ENCODE data around the gene COA8.

Gene COA8

DNA sequence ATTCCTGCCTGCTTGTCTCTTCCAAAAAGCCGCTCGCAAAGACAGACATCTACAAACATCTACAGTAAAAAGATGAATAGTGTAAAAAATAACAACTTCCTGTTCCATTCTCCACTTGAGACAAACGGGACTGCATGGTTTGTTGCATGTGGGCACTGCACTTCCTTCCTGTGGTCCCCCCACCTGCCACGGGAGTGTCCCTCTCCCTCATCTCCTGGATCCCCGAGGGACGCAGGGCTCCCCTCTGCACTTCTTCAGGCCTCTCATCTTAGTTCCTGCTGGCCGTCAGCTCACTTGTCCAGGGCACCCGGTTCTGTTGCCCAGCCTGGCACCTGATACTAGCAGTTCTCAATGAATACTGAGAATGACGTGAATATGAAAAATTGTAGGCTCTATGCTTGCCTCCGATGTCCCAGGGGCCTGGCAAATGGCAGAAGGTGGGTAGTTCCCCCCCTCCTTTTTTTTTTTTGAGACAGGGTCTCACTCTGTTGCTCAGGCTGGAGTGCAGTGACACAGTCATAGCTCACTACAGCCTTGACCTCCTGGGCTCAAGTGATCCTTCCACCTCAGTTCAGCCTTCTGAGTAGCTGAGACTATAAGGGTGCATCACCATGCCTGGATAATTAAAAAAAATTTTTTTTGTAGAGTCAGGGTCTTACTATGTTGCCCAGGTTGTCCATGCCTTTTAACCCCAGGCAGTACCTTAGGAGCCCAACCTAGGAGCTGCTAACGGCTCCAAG, 62.8 kb downstream of the COA8 start:
- DNase-seq (ENCODE audit: low read depth), result no peak

DNA sequence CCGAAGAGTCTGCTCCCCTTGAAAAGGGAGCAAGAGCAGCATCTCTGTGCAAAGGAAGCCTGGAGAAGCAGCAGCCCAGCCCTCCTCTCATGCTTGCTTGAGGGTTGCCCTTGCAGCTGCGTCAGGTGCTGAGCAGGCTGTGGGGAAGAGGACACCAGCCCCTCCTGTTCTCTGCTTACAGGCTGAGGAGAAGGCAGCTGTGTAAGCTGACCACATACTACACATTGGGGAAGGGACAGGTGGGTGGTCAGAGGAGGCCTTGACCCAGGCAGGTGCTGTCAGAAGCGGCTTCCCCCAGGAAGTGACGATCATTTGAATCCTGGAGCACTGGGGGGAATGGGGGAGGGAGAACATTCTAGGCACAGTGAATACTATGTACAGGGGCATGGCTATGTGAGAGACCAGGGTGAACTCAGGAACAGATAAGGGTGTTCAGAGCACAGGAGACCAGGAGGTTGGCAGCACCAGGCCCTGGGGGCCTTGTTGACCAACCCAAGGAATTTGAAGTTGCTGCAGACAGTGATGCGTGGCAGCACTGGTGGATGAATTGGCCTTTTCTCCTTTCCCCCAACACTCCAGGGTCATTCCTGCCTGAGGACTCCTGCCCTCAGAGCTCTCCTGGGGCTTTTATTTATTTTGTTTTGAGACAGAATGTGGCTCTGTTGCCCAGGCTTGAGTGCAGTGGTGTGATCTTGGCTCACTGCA, 63.5 kb downstream of the COA8 start:
- DNase-seq (ENCODE audit: low read depth), result no peak

DNA sequence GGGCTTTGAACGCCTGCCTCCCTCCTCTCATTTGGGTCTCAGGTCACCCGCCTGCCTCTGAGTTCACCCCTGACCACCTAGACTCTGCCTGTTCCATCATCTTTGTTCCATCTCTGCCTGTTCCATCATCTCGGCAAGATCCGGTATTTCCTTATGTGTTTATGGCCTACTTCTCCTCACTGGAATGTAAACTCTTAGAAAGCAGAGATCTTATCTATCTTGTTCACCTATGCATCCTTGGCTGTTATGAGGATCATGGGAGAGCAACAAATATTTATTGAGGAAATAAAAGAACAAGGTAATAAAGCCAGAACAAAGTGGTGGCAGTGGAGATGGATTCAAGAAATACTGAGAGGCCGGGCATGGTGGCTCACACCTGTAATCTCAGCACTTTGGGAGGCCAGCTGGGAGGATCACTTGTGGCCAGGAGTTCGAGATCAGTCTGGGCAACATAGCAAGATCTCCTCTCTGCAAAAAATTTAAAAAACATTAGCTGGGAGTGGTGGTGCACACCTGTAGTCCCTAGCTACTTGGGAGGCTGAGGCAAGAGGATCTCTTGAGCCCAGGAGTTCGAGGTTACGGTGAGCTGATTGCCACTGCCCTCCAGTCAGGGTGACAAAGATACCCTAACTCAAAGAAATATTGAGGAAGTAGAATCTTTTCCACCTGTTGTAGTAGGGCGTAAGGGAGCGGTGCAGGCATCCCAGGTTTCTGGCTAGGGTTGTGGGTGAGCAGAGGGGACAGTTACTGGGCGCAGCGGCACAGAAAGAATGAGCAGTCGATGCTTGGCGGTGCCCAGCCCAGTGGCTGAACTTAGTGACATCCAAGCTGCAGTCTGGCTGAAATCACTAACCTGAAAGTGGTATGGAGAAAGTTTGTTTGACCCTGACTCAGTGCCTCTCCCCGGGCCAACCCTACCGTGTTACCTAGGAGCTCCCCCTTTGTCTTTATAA, 64.6 kb downstream of the COA8 start:
- DNase-seq (ENCODE audit: low read depth), result no peak

DNA sequence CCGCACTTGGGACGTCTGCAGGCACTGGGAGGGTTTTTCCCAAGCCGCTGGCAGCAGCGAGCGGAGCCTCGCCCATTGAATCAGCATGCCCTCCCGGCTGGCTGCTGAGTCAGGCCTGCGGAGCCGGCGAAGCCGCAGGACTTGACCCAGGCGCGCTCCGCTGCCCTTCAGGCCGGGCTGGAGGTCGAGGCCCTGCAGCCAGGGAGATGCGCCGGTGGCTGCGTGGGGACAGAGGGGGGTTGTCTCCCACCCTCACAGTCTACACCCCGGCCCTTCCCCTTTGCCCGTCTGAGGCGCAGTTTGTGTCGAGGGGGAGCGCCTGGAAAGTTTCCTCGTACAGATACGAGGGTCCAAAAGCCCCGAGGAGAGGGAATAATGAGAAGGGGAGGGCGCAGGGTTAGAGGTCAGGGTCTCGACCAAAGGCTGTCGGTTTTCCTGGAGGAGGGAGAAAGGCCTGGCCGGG, 65.5 kb downstream of the COA8 start:
- DNase-seq (ENCODE audit: low read depth), result no peak

DNA sequence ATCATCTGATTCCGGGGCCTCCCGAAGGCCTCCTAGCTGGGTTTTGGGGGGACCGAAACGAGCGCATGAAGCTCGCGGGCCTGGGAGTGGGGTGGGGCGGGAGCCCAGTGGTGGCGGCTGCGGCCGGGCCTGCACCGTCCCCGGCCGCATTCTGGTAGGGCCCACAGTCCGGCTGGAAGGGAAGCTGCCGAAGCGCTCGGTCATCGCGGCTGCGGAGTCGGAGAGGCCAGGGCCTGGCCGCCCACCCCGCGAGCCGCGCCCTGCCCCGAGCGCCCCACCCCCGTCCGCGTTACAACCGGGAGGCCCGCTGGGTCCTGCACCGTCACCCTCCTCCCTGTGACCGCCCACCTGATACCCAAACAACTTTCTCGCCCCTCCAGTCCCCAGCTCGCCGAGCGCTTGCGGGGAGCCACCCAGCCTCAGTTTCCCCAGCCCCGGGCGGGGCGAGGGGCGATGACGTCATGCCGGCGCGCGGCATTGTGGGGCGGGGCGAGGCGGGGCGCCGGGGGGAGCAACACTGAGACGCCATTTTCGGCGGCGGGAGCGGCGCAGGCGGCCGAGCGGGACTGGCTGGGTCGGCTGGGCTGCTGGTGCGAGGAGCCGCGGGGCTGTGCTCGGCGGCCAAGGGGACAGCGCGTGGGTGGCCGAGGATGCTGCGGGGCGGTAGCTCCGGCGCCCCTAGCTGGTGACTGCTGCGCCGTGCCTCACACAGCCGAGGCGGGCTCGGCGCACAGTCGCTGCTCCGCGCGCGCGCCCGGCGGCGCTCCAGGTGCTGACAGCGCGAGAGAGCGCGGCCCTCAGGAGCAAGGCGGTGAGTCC, 66.1 kb downstream of the COA8 start, which contains the start of gene KLC1:
KLC1 (plus strand) TSS at position 528 of the 819 bp plus-strand sequence. CDS start 25,354 bp downstream, outside the sequence.
- DNase-seq (ENCODE audit: low read depth), result peak; percentile 77

DNA sequence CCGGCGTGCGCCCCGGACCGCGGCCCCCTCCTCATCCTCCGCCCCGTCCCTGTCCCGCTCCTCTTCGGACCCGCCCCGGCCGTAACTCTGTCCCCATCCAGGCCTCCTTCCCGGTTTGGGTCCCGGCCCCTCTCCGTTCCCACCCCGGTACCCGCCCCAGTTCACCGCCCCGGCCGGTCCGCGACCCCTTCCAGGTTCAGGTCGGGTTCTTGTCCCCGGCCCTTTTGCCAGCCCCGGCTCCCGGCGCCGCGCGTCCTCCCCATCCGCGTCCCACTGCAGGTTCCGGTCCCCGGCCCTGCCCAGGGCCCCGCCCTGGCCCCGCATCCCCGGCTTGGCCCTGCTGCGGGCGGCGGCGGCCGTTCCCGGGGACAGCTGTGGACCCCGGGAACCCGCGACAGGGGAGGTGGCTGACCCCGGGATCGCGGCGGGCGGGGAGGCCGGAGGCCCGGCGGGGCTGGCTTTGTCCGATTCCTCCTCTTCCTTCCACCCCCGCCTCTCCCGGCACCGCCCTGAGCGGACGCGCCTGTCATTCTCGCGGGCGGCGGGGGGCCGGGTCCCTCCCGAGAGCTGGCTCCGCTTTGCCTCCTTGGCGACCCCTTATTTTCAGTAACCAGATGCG, 66.9 kb downstream of the COA8 start:
- DNase-seq (ENCODE audit: low read depth), result peak; percentile 20

DNA sequence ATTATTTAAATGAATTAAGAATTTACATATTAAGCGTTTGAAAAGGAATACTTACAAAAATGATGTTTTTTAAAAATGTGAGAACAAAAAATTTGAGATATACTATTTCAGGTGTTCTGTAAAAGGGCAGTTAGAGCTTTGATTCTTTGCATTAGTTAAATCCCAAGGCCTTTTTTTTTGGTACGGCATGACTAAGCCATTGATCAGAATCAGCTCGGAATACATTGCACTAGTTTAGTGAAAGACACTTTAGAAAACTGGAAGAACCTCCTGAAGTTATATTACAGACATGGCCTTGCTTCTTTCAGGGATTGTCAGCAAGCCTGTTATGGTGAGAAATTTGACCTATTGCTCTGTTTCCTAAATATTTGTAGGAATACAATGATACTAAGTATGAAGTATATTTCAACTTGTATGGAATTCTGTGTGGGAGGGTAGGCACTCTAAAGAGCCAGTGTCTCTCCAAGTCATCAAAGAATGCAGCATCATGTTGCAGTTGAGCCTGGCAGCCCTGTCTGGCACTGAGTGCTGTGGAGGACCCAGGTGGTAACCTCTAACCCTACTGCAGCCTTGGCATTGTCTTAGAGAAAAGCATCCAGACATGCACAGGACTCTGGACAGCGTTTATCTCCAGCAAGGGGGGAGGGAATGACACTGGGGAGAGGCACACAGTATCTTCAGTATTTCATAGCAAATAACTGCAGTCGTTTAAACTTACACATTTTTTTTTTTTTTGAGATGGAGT, 67.8 kb downstream of the COA8 start:
- DNase-seq (ENCODE audit: low read depth), result no peak

DNA sequence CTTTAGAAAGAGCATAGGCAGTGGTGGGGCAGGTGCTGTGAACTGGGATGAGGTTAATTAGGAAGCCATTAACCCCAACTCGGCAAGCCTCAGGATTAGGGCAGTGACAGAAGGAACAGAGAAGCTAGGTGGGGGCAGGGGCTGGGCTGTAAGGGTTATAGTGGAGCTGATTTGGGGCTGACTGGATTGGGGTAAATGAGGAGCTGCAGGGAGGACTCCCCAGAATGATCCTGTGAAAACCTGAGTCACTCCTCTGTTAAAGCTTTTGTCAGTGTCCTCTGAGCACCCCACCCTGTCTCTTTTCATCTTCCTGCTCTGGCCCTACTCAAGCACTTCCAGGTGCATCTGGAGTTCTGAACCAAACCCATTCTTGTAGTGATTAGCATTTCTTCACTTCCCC, 70.6 kb downstream of the COA8 start:
- DNase-seq (ENCODE audit: low read depth), result no peak

DNA sequence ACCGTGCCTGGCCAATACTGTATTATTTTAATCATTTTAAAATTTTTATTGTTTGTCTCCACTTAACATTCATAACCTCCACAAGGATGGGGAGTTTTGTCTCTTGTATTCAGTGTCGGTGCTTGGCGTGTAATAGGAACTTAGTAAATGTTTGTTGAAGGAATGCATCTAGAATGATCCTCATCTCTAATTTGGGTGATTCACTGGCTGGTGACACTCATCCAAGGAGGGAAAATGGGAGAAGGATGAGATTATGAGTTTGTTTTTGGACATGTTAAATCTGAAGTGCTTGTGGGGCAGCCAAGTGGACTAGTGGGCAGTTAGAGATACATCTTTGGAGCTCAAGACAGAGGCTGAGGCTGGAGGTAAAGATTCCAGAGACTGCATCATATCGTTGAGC, 71.4 kb downstream of the COA8 start:
- no peak for DNase-seq (ENCODE audit: low read depth)

DNA sequence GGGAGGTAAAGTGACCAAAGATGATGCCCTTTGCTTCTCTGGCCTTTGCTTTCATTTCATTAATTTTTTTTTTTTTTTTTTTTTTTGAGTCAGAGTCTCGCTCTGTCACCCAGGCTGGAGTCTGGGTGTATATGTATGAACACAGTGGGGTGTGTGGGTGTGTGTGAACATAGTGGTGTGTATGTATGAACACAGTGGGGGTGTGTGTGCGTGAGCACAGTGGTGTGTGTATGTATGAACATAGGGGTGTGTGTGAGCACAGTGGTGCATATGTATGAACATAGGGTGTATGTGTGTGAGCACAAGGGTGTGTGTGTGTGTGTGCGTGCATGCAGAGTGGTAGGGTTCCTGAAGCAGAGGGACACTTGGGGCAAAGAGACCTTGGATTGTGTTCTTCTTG, 75.8 kb downstream of the COA8 start:
- no peak for DNase-seq (ENCODE audit: low read depth)

Measured in activated T-helper 9 cell treated with anti-CD3 and anti-CD28 coated beads, Interleukin-2, amount 50 U/mL, for 16 hours (primary cell).